ENCODE data around the gene ARHGAP22.

- no peak for TF ChIP-seq SIN3A (IDR thresholded peaks at IDR 0.05; ENCODE audit: borderline replicate concordance, insufficient read depth, low read depth, low read length)
- TF ChIP-seq, protein P1, sequence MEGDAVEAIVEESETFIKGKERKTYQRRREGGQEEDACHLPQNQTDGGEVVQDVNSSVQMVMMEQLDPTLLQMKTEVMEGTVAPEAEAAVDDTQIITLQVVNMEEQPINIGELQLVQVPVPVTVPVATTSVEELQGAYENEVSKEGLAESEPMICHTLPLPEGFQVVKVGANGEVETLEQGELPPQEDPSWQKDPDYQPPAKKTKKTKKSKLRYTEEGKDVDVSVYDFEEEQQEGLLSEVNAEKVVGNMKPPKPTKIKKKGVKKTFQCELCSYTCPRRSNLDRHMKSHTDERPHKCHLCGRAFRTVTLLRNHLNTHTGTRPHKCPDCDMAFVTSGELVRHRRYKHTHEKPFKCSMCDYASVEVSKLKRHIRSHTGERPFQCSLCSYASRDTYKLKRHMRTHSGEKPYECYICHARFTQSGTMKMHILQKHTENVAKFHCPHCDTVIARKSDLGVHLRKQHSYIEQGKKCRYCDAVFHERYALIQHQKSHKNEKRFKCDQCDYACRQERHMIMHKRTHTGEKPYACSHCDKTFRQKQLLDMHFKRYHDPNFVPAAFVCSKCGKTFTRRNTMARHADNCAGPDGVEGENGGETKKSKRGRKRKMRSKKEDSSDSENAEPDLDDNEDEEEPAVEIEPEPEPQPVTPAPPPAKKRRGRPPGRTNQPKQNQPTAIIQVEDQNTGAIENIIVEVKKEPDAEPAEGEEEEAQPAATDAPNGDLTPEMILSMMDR (IDR thresholded peaks at IDR 0.05) = no peak
These were observed 105.8 kb downstream of the ARHGAP22 start for GRCh38 chr10:48498940-48499510.
